Caco-2 (cell line): Measurements from ENCODE around the gene HES2. TPM values are rescaled to one million over a fixed set of nuclear protein-coding genes. Genes with fewer than 3 reads are reported as not detected.

Experiments used
- BruUV-seq: library from RNA; stranded (reverse); fragments of 400-500 nt; replicated peaks from 2 replicates; lab custom pipeline; 2021; lab: Mats Ljungman, UMichigan
- CTCF ChIA-PET: fragments of 300-600 bp; sonication (Branson Sonifier 250); formaldehyde crosslinking; loops from one replicate; lab custom pipeline; 2022; ENCODE audit warnings: antibody characterized with exemption; lab: Charles Lee
- POLR2A ChIA-PET: fragments of 300-600 bp; sonication (Branson Sonifier 250); formaldehyde crosslinking; loops from one replicate; lab custom pipeline; 2022; ENCODE audit warnings: antibody characterized with exemption; lab: Charles Lee
- DNase-seq, 2 experiments: peaks; one replicate each; pipeline versions ENCODE4 v3.0.0 to v3.0.0-alpha.2; 2020 to 2022
- H3K27me3 ChIP-seq: replicated peaks from 2 replicates; pipeline ENCODE4 v1.6.0; 2011; ENCODE audit warnings: low read length; ENCODE audit not compliant: control insufficient read depth, insufficient read depth
- H3K36me3 ChIP-seq: 2 replicates; pipeline ENCODE4 v1.5.1; 2011; ENCODE audit warnings: low read length; ENCODE audit not compliant: control insufficient read depth, insufficient read depth
- H3K4me1 ChIP-seq: fragments of 250-450 bp; sonication (Bioruptor Pico); 2 replicates; pipeline ENCODE4 v1.5.1; 2020; ENCODE audit warnings: mild to moderate bottlenecking
- H3K4me3 ChIP-seq: 2 replicates; pipeline ENCODE4 v1.5.1; 2011; ENCODE audit warnings: low read depth, mild to moderate bottlenecking, control low read depth, low read length
- H3K9me3 ChIP-seq: fragments of 250-450 bp; sonication (Bioruptor Pico); 2 replicates; pipeline ENCODE4 v1.5.1; 2020; ENCODE audit warnings: mild to moderate bottlenecking, moderate library complexity
- H3K27ac Mint-ChIP-seq: one replicate; pipeline ENCODE4 v1.8.0; 2022; ENCODE audit warnings: mixed read lengths; ENCODE audit not compliant: unreplicated experiment
- H3K27me3 Mint-ChIP-seq: one replicate; pipeline ENCODE4 v1.8.0; 2022; ENCODE audit warnings: mixed read lengths; ENCODE audit not compliant: insufficient read depth, unreplicated experiment
- H3K36me3 Mint-ChIP-seq: one replicate; pipeline ENCODE4 v1.8.0; 2022; ENCODE audit warnings: mild to moderate bottlenecking, mixed read lengths; ENCODE audit not compliant: insufficient read depth, unreplicated experiment
- H3K4me1 Mint-ChIP-seq: one replicate; pipeline ENCODE4 v1.8.0; 2022; ENCODE audit warnings: low read depth, mixed read lengths; ENCODE audit not compliant: unreplicated experiment
- H3K4me3 Mint-ChIP-seq: one replicate; pipeline ENCODE4 v1.8.0; 2022; ENCODE audit warnings: mild to moderate bottlenecking, moderate library complexity, mixed read lengths; ENCODE audit not compliant: unreplicated experiment
- H3K9me3 Mint-ChIP-seq: one replicate; pipeline ENCODE4 v1.8.0; 2022; ENCODE audit warnings: mixed read lengths; ENCODE audit not compliant: unreplicated experiment
- intact Hi-C: fragments of 100-400 bp; cut with micrococcal nuclease; formaldehyde crosslinking; loops from one replicate; pipeline ENCODE4 v1.10.0; 2022; ENCODE audit not compliant: unreplicated experiment
- total RNA-seq: library from RNA; stranded (reverse); gene quantifications from 2 replicates; pipeline ENCODE4 v1.2.3, GENCODE V29; 2022
- TF ChIP-seq, protein P1 (sequence below), 2 experiments: fragments of 200-600 bp in 1 of 2; IDR thresholded peaks; 1 replicate in 1 of 2; 2 replicates in 1 of 2; pipeline versions ENCODE4 v1.5.1 to v1.8.0; 2011 to 2022; ENCODE audit warnings: antibody characterized with exemption in 1 of 2, control low read depth in 1 of 2, inconsistent platforms in 1 of 2, low read depth in 1 of 2, low read length in 1 of 2, mild to moderate bottlenecking in 1 of 2, moderate library complexity in 1 of 2; ENCODE audit not compliant: insufficient read depth in 1 of 2, severe bottlenecking in 1 of 2, unreplicated experiment in 1 of 2

Gene HES2
- total RNA-seq, 1 experiment from 2014 or later: 0.91 TPM

DNA sequence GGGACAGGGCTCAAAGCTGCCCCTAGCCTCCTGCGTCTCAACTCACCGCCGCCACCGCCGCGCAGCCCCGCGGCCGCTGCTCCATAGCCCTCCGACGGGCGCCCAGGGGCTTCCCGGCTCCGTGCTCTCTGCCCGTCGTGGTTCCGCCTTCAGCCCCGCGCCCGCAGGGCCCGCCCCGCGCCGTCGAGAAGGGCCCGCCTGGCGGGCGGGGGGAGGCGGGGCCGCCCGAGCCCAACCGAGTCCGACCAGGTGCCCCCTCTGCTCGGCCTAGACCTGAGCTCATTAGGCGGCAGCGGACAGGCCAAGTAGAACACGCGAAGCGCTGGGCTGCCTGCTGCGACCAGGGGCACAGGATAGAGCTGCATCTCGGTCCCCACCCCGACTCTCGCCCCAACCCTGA is 46.3 kb upstream of the HES2 start, which contains the start of gene TNFRSF25:
TSS of gene TNFRSF25 (minus strand) at position 151 of the 400 bp plus-strand sequence. CDS start at position 85, 66 bp downstream.
- Histone ChIP-seq H3K9me3 (no peaks in the 10 kb centered on the region), H3K4me1 (no peaks in the 10 kb centered on the region), H3K4me3 (no peak within 1 kb of the TSS), H3K27me3 (no peaks in the 10 kb centered on the region), H3K36me3 (peaks cover 5% of the 10 kb centered on the region)
- no peak within 1 kb of the TSS for H3K4me3 Mint-ChIP-seq
- TF ChIP-seq, protein P1, sequence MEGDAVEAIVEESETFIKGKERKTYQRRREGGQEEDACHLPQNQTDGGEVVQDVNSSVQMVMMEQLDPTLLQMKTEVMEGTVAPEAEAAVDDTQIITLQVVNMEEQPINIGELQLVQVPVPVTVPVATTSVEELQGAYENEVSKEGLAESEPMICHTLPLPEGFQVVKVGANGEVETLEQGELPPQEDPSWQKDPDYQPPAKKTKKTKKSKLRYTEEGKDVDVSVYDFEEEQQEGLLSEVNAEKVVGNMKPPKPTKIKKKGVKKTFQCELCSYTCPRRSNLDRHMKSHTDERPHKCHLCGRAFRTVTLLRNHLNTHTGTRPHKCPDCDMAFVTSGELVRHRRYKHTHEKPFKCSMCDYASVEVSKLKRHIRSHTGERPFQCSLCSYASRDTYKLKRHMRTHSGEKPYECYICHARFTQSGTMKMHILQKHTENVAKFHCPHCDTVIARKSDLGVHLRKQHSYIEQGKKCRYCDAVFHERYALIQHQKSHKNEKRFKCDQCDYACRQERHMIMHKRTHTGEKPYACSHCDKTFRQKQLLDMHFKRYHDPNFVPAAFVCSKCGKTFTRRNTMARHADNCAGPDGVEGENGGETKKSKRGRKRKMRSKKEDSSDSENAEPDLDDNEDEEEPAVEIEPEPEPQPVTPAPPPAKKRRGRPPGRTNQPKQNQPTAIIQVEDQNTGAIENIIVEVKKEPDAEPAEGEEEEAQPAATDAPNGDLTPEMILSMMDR (IDR thresholded peaks at IDR 0.05; ENCODE audit: insufficient read depth in 1 of 2, low read depth in 1 of 2, low read length in 1 of 2, severe bottlenecking in 1 of 2, unreplicated experiment in 1 of 2): no peak
- DNase-seq: no peak
- no peak within 1 kb of the TSS for H3K27ac Mint-ChIP-seq
- no TSS peak for BruUV-seq
- CTCF ChIA-PET: no interaction called here
- intact Hi-C loops: no loop called here
- H3K9me3 Mint-ChIP-seq: no peaks in the 10 kb centered on the region
- H3K36me3 Mint-ChIP-seq: peaks cover 7% of the 10 kb centered on the region
- H3K27me3 Mint-ChIP-seq: no peaks in the 10 kb centered on the region
- H3K4me1 Mint-ChIP-seq: no peaks in the 10 kb centered on the region
- POLR2A ChIA-PET: no interaction called here

DNA sequence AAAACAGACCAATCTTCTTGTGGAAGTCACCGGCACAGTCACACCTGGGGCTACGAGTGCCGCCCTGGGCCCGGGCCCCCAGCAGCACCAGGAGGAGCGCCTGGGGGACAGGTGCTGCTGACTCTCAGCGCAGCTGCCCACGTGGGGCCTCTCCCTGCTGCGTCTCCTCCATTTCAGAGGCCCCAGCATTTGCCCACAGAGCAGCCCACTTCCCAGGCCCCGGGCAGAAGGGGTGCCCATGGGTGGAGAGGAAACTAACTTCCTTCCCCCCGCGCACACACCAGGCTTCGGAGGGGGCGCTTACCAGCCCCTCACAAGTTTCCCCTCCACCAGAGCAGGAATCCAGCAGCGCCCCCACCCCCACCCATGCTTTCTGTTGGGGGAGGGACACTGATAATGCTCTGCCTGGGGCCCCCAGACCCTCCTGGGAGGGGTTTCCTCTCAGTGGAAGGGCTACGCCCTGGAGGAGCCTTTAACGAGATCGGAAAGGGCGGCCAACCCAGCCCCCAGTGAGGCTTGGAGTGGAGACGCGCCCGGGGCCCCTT is 45.8 kb upstream of the HES2 start:
- BruUV-seq: no TSS peak
- Histone ChIP-seq H3K4me3 (no peak overlapping the region), H3K27me3 (no peaks in the 10 kb centered on the region), H3K36me3 (peaks cover 5% of the 10 kb centered on the region), H3K4me1 (no peaks in the 10 kb centered on the region), H3K9me3 (no peaks in the 10 kb centered on the region)
- ChIA-PET CTCF (no interaction called here), POLR2A (no interaction called here)
- Mint-ChIP-seq H3K4me3 (no peak overlapping the region), H3K27ac (no peak overlapping the region), H3K4me1 (no peaks in the 10 kb centered on the region), H3K36me3 (peaks cover 12% of the 10 kb centered on the region), H3K27me3 (no peaks in the 10 kb centered on the region), H3K9me3 (no peaks in the 10 kb centered on the region)
- intact Hi-C loops: no loop called here
- TF ChIP-seq, protein P1 (IDR thresholded peaks at IDR 0.05; ENCODE audit: insufficient read depth in 1 of 2, low read depth in 1 of 2, low read length in 1 of 2, severe bottlenecking in 1 of 2, unreplicated experiment in 1 of 2): no peak
- no peak for DNase-seq

DNA sequence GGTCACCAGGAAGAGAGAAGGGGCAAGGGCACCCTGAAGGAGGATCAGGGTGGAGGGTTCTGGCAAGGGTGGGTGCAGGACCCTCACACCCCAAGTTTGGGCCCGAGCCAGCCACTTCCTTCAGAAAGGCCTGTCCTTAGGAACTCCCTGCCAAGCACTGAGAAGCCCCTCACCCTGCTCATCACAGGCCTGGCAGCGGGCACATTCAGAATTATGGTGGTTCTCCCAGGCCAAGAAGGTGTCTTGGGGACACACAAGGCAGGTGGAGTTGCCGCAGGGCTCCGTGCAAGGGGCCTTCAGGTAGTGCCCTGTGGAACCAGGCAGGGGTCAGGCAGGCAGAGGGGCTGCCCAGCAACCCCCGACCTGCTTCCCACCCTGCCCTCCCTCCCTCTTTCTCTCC is 45.2 kb upstream of the HES2 start:
- BruUV-seq: no TSS peak
- Histone ChIP-seq H3K4me1 (no peaks in the 10 kb centered on the region), H3K36me3 (peaks cover 5% of the 10 kb centered on the region), H3K9me3 (no peaks in the 10 kb centered on the region), H3K4me3 (no peak overlapping the region), H3K27me3 (no peaks in the 10 kb centered on the region)
- Mint-ChIP-seq H3K36me3 (peaks cover 12% of the 10 kb centered on the region), H3K4me1 (no peaks in the 10 kb centered on the region), H3K9me3 (no peaks in the 10 kb centered on the region), H3K4me3 (no peak overlapping the region), H3K27ac (no peak overlapping the region), H3K27me3 (no peaks in the 10 kb centered on the region)
- CTCF ChIA-PET: no interaction called here
- POLR2A ChIA-PET: no interaction called here
- TF ChIP-seq, protein P1 (IDR thresholded peaks at IDR 0.05; ENCODE audit: insufficient read depth in 1 of 2, low read depth in 1 of 2, low read length in 1 of 2, severe bottlenecking in 1 of 2, unreplicated experiment in 1 of 2): no peak
- intact Hi-C loops: no loop called here
- no peak for DNase-seq
